Breast epithelium (tissue), 3 donors: ENCODE data around the gene RAB3A.

Experiments
- CTCF ChIP-seq, 3 donors: fragments of 450-650 bp; IDR thresholded peaks; one replicate each; pipeline ENCODE4 v1.5.1; 2016 to 2017; ENCODE audit warnings: antibody characterized with exemption in 3 of 3, mild to moderate bottlenecking in 3 of 3, moderate library complexity in 3 of 3
- POLR2A ChIP-seq: fragments of 450-650 bp; IDR thresholded peaks from one replicate; pipeline ENCODE4 v1.6.1; 2016; ENCODE audit warnings: antibody characterized with exemption, mild to moderate bottlenecking, moderate library complexity
- POLR2AphosphoS5 ChIP-seq, 3 donors: sonication (generic); formaldehyde crosslinking; IDR thresholded peaks; one replicate each; pipeline ENCODE4 v1.6.1; 2017; ENCODE audit warnings: antibody characterized with exemption in 3 of 3

- TF ChIP-seq POLR2A (no peak), CTCF (IDR thresholded peaks at IDR 0.05) (no peak), POLR2AphosphoS5 (IDR thresholded peaks at IDR 0.05) (no peak)
These were observed 11.1 kb upstream of the RAB3A start for GRCh38 chr19:18214779-18215433.
